HEK293 (cell line): Measurements from ENCODE around the gene SLCO6A1.

Source experiments
- CTCF ChIA-PET: fragments of 350-600 bp; formaldehyde crosslinking; extraction: SDS; loops from one replicate; lab custom pipeline; 2021; ENCODE audit warnings: antibody characterized with exemption; lab: Yijun Ruan, JAX
- POLR2A ChIA-PET: fragments of 300-600 bp; formaldehyde crosslinking; extraction: SDS; loops from one replicate; lab custom pipeline; 2020; ENCODE audit warnings: antibody characterized with exemption, inconsistent platforms; lab: Yijun Ruan, JAX
- H3K27ac ChIP-seq: fragments of 200-500 bp; sonication (Bioruptor generic); 2 replicates; pipeline ENCODE4 v1.5.1; 2014; ENCODE audit warnings: low read depth, low read length, control low read depth, inconsistent platforms; ENCODE audit errors: extremely low read depth
- H3K36me3 ChIP-seq, 2 experiments: fragments of 200-500 bp in 1 of 2; sonication (Bioruptor generic) in 1 of 2; 1 replicate in 1 of 2; 2 replicates in 1 of 2; pipeline ENCODE4 v1.5.1; 2014 to 2017; ENCODE audit warnings: inconsistent platforms in 2 of 2, low read length in 2 of 2; ENCODE audit not compliant: control insufficient read depth in 2 of 2, insufficient read depth in 1 of 2
- H3K4me1 ChIP-seq: fragments of 200-500 bp; sonication (Bioruptor generic); 2 replicates; pipeline ENCODE4 v1.5.1; 2014; ENCODE audit warnings: mild to moderate bottlenecking, low read length, inconsistent platforms; ENCODE audit not compliant: control insufficient read depth, insufficient read depth
- H3K4me3 ChIP-seq: 2 replicates; pipeline ENCODE4 v1.5.1; 2011; ENCODE audit warnings: low read depth, mild to moderate bottlenecking, control low read depth, low read length, moderate library complexity
- H3K9me3 ChIP-seq: fragments of 200-500 bp; sonication (Bioruptor generic); 2 replicates; pipeline ENCODE4 v1.5.1; 2014; ENCODE audit warnings: low read depth, low read length, inconsistent platforms; ENCODE audit not compliant: control insufficient read depth, insufficient read depth
- GLI4 ChIP-seq: fragments of 450-650 bp; formaldehyde crosslinking; IDR thresholded peaks from 2 replicates; pipeline ENCODE4 v1.5.1; 2016; ENCODE audit warnings: missing biosample characterization, missing genetic modification characterization
- KLF1 ChIP-seq: fragments of 450-650 bp; formaldehyde crosslinking; IDR thresholded peaks from 2 replicates; pipeline ENCODE4 v1.5.1; 2016; ENCODE audit warnings: missing biosample characterization, missing genetic modification characterization
- SP7 ChIP-seq: fragments of 450-650 bp; formaldehyde crosslinking; IDR thresholded peaks from 2 replicates; pipeline ENCODE4 v1.5.1; 2016; ENCODE audit warnings: missing biosample characterization, missing genetic modification characterization
- ZFP41 ChIP-seq: fragments of 450-650 bp; formaldehyde crosslinking; IDR thresholded peaks from 2 replicates; pipeline ENCODE4 v1.5.1; 2016; ENCODE audit warnings: missing biosample characterization, missing genetic modification characterization, borderline replicate concordance
- ZNF146 ChIP-seq: fragments of 450-650 bp; formaldehyde crosslinking; IDR thresholded peaks from 2 replicates; pipeline ENCODE4 v1.5.1; 2016; ENCODE audit warnings: missing biosample characterization, missing genetic modification characterization
- ZNF184 ChIP-seq: fragments of 450-650 bp; IDR thresholded peaks from 2 replicates; pipeline ENCODE4 v1.5.1; 2018; ENCODE audit warnings: missing biosample characterization, mild to moderate bottlenecking, missing genetic modification characterization
- ZNF211 ChIP-seq: fragments of 450-650 bp; formaldehyde crosslinking; IDR thresholded peaks from 2 replicates; pipeline ENCODE4 v1.5.1; 2016; ENCODE audit warnings: low read depth, missing biosample characterization, missing genetic modification characterization
- ZNF221 ChIP-seq: fragments of 450-650 bp; formaldehyde crosslinking; IDR thresholded peaks from 2 replicates; pipeline ENCODE4 v1.5.1; 2017; ENCODE audit warnings: missing biosample characterization, missing genetic modification characterization, borderline replicate concordance
- ZNF223 ChIP-seq: fragments of 450-650 bp; formaldehyde crosslinking; IDR thresholded peaks from 2 replicates; pipeline ENCODE4 v1.5.1; 2016; ENCODE audit warnings: missing biosample characterization, missing genetic modification characterization
- ZNF274 ChIP-seq, 2 experiments: fragments of 200-500 bp in 1 of 2; fragments of 450-650 bp in 1 of 2; sonication (Bioruptor generic) in 1 of 2; formaldehyde crosslinking in 1 of 2; IDR thresholded peaks; 2 replicates each; pipeline versions ENCODE4 v1.5.1 to v1.6.1; 2014 to 2016; ENCODE audit warnings: borderline replicate concordance in 1 of 2, inconsistent platforms in 1 of 2, low read length in 1 of 2, missing biosample characterization in 1 of 2, missing genetic modification characterization in 1 of 2
- ZNF366 ChIP-seq: fragments of 450-650 bp; formaldehyde crosslinking; conservative IDR thresholded peaks from 2 replicates; pipeline ENCODE4 v1.5.1; 2016; ENCODE audit warnings: missing biosample characterization, missing genetic modification characterization
- ZNF433 ChIP-seq: fragments of 450-650 bp; formaldehyde crosslinking; IDR thresholded peaks from 2 replicates; pipeline ENCODE4 v1.5.1; 2016; ENCODE audit warnings: missing biosample characterization, missing genetic modification characterization, low read depth
- ZNF571 ChIP-seq: fragments of 450-650 bp; formaldehyde crosslinking; IDR thresholded peaks from 2 replicates; pipeline ENCODE4 v1.5.0; 2017; ENCODE audit warnings: missing biosample characterization, missing genetic modification characterization
- ZNF658 ChIP-seq: fragments of 450-650 bp; formaldehyde crosslinking; IDR thresholded peaks from 2 replicates; pipeline ENCODE4; 2016; ENCODE audit warnings: missing biosample characterization, missing genetic modification characterization
- ZNF830 ChIP-seq: fragments of 450-650 bp; IDR thresholded peaks from 2 replicates; pipeline ENCODE4 v1.5.0; 2018; ENCODE audit warnings: missing biosample characterization, missing genetic modification characterization, low read depth, mild to moderate bottlenecking, moderate library complexity
- TF ChIP-seq, protein P1 (sequence below): fragments of 450-650 bp; formaldehyde crosslinking; IDR thresholded peaks from 2 replicates; pipeline ENCODE4 v1.5.1; 2016; ENCODE audit warnings: missing biosample characterization, missing genetic modification characterization, borderline replicate concordance
- TF ChIP-seq, protein P2 (sequence below): fragments of 450-650 bp; formaldehyde crosslinking; IDR thresholded peaks from 2 replicates; pipeline ENCODE4 v1.5.1; 2017; ENCODE audit warnings: missing biosample characterization, missing genetic modification characterization
- TF ChIP-seq, protein P3 (sequence below): fragments of 450-650 bp; formaldehyde crosslinking; IDR thresholded peaks from 2 replicates; pipeline ENCODE4 v1.5.1; 2017; ENCODE audit warnings: missing biosample characterization, missing genetic modification characterization

The SLCO6A1 gene, protein sequence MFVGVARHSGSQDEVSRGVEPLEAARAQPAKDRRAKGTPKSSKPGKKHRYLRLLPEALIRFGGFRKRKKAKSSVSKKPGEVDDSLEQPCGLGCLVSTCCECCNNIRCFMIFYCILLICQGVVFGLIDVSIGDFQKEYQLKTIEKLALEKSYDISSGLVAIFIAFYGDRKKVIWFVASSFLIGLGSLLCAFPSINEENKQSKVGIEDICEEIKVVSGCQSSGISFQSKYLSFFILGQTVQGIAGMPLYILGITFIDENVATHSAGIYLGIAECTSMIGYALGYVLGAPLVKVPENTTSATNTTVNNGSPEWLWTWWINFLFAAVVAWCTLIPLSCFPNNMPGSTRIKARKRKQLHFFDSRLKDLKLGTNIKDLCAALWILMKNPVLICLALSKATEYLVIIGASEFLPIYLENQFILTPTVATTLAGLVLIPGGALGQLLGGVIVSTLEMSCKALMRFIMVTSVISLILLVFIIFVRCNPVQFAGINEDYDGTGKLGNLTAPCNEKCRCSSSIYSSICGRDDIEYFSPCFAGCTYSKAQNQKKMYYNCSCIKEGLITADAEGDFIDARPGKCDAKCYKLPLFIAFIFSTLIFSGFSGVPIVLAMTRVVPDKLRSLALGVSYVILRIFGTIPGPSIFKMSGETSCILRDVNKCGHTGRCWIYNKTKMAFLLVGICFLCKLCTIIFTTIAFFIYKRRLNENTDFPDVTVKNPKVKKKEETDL

DNA sequence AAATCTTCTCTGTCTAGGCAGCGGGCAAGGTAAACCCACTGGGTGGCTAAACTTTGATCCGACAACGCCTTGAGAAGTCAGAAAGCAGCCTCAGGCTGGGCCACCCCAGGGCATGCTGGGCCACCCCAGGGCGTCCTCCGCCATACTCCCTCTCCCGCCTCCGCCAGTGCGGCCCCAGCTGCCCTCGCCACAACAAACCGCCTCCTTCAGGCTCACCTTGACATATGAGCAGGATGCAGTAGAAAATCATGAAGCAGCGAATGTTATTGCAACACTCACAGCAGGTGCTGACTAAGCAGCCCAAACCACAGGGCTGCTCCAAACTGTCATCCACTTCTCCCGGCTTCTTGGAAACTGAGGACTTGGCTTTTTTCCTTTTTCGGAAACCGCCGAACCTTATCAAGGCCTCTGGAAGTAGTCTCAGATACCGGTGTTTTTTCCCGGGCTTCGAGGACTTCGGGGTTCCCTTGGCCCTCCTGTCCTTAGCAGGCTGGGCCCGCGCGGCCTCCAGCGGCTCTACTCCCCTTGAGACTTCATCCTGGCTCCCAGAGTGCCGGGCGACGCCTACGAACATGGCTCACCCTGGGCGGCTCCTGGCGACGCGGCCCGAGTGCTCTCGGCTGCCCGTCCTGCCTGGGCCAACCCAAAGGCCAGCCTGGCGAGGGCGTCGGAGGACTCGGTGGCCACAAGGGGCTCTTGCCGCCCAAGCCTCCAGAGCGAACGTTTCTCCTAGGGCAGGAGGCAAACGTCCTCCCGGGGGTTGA, at the start of gene SLCO6A1:
Gene SLCO6A1, minus strand, starts transcription at position 731 of the 764 bp plus-strand sequence. Its CDS starts 157 bp downstream, at position 574.
- CTCF ChIA-PET, result interaction anchor here (0.6 kb wide), 1 partner anchor 165 kb away, joined by 3 read pairs; no protein-coding TSS in a partner anchor
- Histone ChIP-seq H3K4me1 (no peaks in the 10 kb centered on the region), H3K9me3 (no peaks in the 10 kb centered on the region), H3K36me3 (no peaks in the 10 kb centered on the region), H3K4me3 (no peak within 1 kb of the TSS), H3K27ac (no peak within 1 kb of the TSS)
- TF ChIP-seq ZNF184 (no peak), ZNF571 (no peak), GLI4 (tag by site-specific recombination) (no peak), ZNF146 (tag by site-specific recombination) (no peak), ZNF433 (tag by site-specific recombination) (no peak), ZNF211 (no peak), SP7 (tag by site-specific recombination) (no peak), KLF1 (tag by site-specific recombination) (no peak), ZNF658 (tag by site-specific recombination) (no peak), ZFP41 (tag by site-specific recombination) (no peak), ZNF223 (tag by site-specific recombination) (no peak), ZNF830 (tag by site-specific recombination) (no peak), ZNF366 (tag by site-specific recombination) (no peak), ZNF274 (IDR thresholded peaks at IDR 0.05; ENCODE audit: low read length) (no peak), ZNF274 (tag by site-specific recombination; IDR thresholded peaks at IDR 0.05; ENCODE audit: borderline replicate concordance) (no peak), ZNF221 (tag by site-specific recombination) (no peak)
- TF ChIP-seq, protein P1, sequence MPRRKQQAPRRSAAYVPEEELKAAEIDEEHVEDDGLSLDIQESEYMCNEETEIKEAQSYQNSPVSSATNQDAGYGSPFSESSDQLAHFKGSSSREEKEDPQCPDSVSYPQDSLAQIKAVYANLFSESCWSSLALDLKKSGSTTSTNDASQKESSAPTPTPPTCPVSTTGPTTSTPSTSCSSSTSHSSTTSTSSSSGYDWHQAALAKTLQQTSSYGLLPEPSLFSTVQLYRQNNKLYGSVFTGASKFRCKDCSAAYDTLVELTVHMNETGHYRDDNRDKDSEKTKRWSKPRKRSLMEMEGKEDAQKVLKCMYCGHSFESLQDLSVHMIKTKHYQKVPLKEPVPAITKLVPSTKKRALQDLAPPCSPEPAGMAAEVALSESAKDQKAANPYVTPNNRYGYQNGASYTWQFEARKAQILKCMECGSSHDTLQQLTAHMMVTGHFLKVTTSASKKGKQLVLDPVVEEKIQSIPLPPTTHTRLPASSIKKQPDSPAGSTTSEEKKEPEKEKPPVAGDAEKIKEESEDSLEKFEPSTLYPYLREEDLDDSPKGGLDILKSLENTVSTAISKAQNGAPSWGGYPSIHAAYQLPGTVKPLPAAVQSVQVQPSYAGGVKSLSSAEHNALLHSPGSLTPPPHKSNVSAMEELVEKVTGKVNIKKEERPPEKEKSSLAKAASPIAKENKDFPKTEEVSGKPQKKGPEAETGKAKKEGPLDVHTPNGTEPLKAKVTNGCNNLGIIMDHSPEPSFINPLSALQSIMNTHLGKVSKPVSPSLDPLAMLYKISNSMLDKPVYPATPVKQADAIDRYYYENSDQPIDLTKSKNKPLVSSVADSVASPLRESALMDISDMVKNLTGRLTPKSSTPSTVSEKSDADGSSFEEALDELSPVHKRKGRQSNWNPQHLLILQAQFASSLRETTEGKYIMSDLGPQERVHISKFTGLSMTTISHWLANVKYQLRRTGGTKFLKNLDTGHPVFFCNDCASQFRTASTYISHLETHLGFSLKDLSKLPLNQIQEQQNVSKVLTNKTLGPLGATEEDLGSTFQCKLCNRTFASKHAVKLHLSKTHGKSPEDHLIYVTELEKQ, result no peak
- TF ChIP-seq, protein P2, sequence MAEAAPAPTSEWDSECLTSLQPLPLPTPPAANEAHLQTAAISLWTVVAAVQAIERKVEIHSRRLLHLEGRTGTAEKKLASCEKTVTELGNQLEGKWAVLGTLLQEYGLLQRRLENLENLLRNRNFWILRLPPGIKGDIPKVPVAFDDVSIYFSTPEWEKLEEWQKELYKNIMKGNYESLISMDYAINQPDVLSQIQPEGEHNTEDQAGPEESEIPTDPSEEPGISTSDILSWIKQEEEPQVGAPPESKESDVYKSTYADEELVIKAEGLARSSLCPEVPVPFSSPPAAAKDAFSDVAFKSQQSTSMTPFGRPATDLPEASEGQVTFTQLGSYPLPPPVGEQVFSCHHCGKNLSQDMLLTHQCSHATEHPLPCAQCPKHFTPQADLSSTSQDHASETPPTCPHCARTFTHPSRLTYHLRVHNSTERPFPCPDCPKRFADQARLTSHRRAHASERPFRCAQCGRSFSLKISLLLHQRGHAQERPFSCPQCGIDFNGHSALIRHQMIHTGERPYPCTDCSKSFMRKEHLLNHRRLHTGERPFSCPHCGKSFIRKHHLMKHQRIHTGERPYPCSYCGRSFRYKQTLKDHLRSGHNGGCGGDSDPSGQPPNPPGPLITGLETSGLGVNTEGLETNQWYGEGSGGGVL, result no peak
- TF ChIP-seq, protein P3, sequence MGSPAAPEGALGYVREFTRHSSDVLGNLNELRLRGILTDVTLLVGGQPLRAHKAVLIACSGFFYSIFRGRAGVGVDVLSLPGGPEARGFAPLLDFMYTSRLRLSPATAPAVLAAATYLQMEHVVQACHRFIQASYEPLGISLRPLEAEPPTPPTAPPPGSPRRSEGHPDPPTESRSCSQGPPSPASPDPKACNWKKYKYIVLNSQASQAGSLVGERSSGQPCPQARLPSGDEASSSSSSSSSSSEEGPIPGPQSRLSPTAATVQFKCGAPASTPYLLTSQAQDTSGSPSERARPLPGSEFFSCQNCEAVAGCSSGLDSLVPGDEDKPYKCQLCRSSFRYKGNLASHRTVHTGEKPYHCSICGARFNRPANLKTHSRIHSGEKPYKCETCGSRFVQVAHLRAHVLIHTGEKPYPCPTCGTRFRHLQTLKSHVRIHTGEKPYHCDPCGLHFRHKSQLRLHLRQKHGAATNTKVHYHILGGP (tag by site-specific recombination), result no peak
- POLR2A ChIA-PET, result no interaction called here
